ENCODE data around the gene PLD1.

The PLD1 gene

DNA sequence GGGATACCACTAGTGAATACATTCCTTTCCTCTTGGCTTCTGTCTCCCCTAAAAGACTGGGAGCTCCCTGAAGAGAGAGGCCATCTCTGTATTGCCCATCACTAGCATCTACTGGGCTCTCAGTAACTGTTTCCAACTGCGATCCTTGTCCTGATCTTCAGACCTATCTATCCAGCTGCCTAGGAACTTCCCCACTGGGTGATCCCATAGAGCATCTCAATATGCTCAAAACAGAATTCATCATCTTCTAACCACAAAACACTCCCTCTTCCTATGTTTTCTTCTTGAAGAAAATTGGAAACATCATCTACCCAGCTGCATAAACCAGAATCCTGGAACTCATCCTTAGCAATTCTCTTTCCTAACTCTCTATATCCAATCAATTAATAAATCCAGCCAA is 54.6 kb downstream of the PLD1 start:
- no peaks in the 10 kb centered on the region for H3K36me3 ChIP-seq
- no peak for DNase-seq
- H3K9me3 ChIP-seq: no peaks in the 10 kb centered on the region
- H3K4me1 ChIP-seq: no peaks in the 10 kb centered on the region
- no peaks in the 10 kb centered on the region for H3K27me3 ChIP-seq
- H3K4me3 ChIP-seq (ENCODE audit: low read depth, low read length): no peak overlapping the region
- TF ChIP-seq, protein P1, sequence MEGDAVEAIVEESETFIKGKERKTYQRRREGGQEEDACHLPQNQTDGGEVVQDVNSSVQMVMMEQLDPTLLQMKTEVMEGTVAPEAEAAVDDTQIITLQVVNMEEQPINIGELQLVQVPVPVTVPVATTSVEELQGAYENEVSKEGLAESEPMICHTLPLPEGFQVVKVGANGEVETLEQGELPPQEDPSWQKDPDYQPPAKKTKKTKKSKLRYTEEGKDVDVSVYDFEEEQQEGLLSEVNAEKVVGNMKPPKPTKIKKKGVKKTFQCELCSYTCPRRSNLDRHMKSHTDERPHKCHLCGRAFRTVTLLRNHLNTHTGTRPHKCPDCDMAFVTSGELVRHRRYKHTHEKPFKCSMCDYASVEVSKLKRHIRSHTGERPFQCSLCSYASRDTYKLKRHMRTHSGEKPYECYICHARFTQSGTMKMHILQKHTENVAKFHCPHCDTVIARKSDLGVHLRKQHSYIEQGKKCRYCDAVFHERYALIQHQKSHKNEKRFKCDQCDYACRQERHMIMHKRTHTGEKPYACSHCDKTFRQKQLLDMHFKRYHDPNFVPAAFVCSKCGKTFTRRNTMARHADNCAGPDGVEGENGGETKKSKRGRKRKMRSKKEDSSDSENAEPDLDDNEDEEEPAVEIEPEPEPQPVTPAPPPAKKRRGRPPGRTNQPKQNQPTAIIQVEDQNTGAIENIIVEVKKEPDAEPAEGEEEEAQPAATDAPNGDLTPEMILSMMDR (IDR thresholded peaks at IDR 0.05; ENCODE audit: low read depth, low read length): no peak

DNA sequence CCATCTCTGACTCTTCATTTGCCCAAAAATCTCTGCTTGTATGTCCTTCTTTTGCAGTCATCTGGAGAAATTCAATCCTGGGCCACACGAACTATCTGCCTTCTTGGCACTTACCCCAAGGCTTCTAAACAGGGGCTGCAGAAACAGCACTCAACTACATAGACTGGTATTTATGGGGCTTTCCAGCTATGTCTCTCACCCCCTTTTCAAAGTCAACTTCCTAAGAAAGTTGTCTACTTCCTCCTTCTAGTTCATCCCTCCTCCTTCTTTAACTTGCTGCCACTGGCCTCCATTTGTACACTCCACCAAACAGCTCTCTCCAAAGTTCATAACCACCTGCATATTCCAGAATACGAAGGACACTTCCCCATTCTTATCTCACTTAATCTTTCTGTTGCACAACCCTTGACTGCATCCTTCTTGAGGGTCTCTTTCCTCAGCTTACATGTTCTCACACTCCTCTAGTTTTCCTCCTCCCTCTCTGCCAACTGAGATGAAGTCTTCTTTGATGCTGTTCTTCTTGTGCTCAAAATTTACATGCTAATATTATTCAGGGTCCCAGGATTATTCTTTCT is 55.2 kb downstream of the PLD1 start:
- TF ChIP-seq, protein P1 (IDR thresholded peaks at IDR 0.05; ENCODE audit: low read depth, low read length): no peak
- DNase-seq: no peak
- H3K27me3 ChIP-seq: no peaks in the 10 kb centered on the region
- H3K4me1 ChIP-seq: no peaks in the 10 kb centered on the region
- no peaks in the 10 kb centered on the region for H3K9me3 ChIP-seq
- H3K36me3 ChIP-seq: no peaks in the 10 kb centered on the region
- no peak overlapping the region for H3K4me3 ChIP-seq (ENCODE audit: low read depth, low read length)

GRCh38 chr3:171753665-171754408 is 56.4 kb downstream of the PLD1 start:
- H3K9me3 ChIP-seq: no peaks in the 10 kb centered on the region
- DNase-seq: no peak
- H3K36me3 ChIP-seq: no peaks in the 10 kb centered on the region
- H3K4me3 ChIP-seq (ENCODE audit: low read depth, low read length): no peak overlapping the region
- TF ChIP-seq, protein P1 (IDR thresholded peaks at IDR 0.05; ENCODE audit: low read depth, low read length): no peak
- no peaks in the 10 kb centered on the region for H3K27me3 ChIP-seq
- H3K4me1 ChIP-seq: no peaks in the 10 kb centered on the region

- peak; percentile 44 for DNase-seq
- Histone ChIP-seq H3K36me3 (no peaks in the 10 kb centered on the region), H3K9me3 (no peaks in the 10 kb centered on the region), H3K4me3 (ENCODE audit: low read depth, low read length) (no peak overlapping the region), H3K27me3 (no peaks in the 10 kb centered on the region), H3K4me1 (no peaks in the 10 kb centered on the region)
- TF ChIP-seq, protein P1 (IDR thresholded peaks at IDR 0.05; ENCODE audit: low read depth, low read length): no peak
Measured at GRCh38 chr3:171753025-171753472, 57.2 kb downstream of the PLD1 start.

DNA sequence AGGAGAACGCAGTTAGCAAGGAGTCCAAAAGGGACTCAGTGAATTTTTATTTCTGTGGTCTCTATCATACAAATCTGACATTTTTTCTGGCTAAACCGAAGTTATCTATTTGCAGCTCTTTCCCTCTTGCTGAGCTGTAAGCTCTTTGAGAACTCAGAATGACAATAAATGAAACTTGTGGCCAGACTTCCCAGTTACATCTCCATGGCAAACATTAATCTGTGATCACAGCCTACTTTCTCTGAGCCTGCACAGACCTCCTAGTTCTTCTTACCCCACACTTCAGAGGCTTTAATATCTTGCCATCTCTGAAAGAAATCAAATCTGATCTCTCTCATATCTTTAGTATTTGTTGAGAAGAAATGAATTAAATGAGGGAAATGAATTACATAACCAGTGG is 58.0 kb downstream of the PLD1 start:
- H3K4me1 ChIP-seq: no peaks in the 10 kb centered on the region
- TF ChIP-seq, protein P1 (IDR thresholded peaks at IDR 0.05; ENCODE audit: low read depth, low read length): no peak
- no peaks in the 10 kb centered on the region for H3K9me3 ChIP-seq
- H3K4me3 ChIP-seq (ENCODE audit: low read depth, low read length): no peak overlapping the region
- H3K27me3 ChIP-seq: no peaks in the 10 kb centered on the region
- no peaks in the 10 kb centered on the region for H3K36me3 ChIP-seq
- DNase-seq: no peak

- TF ChIP-seq, protein P1 (IDR thresholded peaks at IDR 0.05; ENCODE audit: low read depth, low read length): no peak
- H3K27me3 ChIP-seq: no peaks in the 10 kb centered on the region
- H3K4me3 ChIP-seq (ENCODE audit: low read depth, low read length): no peak overlapping the region
- H3K4me1 ChIP-seq: no peaks in the 10 kb centered on the region
- DNase-seq: no peak
- H3K9me3 ChIP-seq: no peaks in the 10 kb centered on the region
- H3K36me3 ChIP-seq: no peaks in the 10 kb centered on the region
Measured at GRCh38 chr3:171749124-171749523, 61.2 kb downstream of the PLD1 start.

All from BE2C (cell line).